Parathyroid adenoma (tissue), 2 donors: ENCODE measurements around the gene SLC5A6.

ENCODE experiments used
- H2AFZ ChIP-seq: fragments of 300-600 bp; sonication (generic); one replicate; pipeline ENCODE4 v1.7.0; 2017; ENCODE audit warnings: antibody characterized with exemption, mild to moderate bottlenecking
- H3K27ac ChIP-seq: fragments of 300-600 bp; sonication (generic); one replicate; pipeline ENCODE4 v1.7.0; 2017
- H3K27me3 ChIP-seq: fragments of 300-600 bp; sonication (generic); one replicate; pipeline ENCODE4 v1.7.0; 2017; ENCODE audit warnings: low read length; ENCODE audit not compliant: control insufficient read depth, insufficient read depth
- H3K36me3 ChIP-seq: fragments of 300-600 bp; sonication (generic); one replicate; pipeline ENCODE4 v1.7.0; 2017; ENCODE audit warnings: low read length; ENCODE audit not compliant: control insufficient read depth, insufficient read depth
- H3K4me1 ChIP-seq: fragments of 300-600 bp; sonication (generic); one replicate; pipeline ENCODE4 v1.7.0; 2017; ENCODE audit warnings: control low read depth
- H3K4me2 ChIP-seq: fragments of 300-600 bp; sonication (generic); one replicate; pipeline ENCODE4 v1.7.0; 2017; ENCODE audit warnings: low read length
- H3K4me3 ChIP-seq: fragments of 300-600 bp; sonication (generic); one replicate; pipeline ENCODE4 v1.7.0; 2017; ENCODE audit warnings: low read depth, low read length
- H3K79me2 ChIP-seq: fragments of 300-600 bp; sonication (generic); one replicate; pipeline ENCODE4 v1.7.0; 2017; ENCODE audit warnings: control low read depth
- H3K9ac ChIP-seq: fragments of 300-600 bp; sonication (generic); one replicate; pipeline ENCODE4 v1.7.0; 2017; ENCODE audit warnings: mild to moderate bottlenecking
- H3K9me3 ChIP-seq: fragments of 300-600 bp; sonication (generic); one replicate; pipeline ENCODE4 v1.7.0; 2017; ENCODE audit warnings: low read length; ENCODE audit not compliant: control insufficient read depth
- CTCF ChIP-seq: fragments of 300-600 bp; sonication (generic); IDR thresholded peaks from one replicate; pipeline ENCODE4 v1.7.0; 2017; ENCODE audit warnings: antibody characterized with exemption, mild to moderate bottlenecking
- donor health status: primary hyperparathyroidism.

The SLC5A6 gene

GRCh38 chr2:27255660-27256059, 43.6 kb upstream of the SLC5A6 start:
- Histone ChIP-seq H3K27ac (no peak overlapping the region), H3K27me3 (no peaks in the 10 kb centered on the region), H3K9ac (no peak overlapping the region), H3K36me3 (no peaks in the 10 kb centered on the region), H3K4me3 (no peak overlapping the region), H2AFZ (no peak overlapping the region), H3K79me2 (no peaks in the 10 kb centered on the region), H3K4me1 (no peaks in the 10 kb centered on the region), H3K9me3 (no peaks in the 10 kb centered on the region), H3K4me2 (no peak overlapping the region)
- TF ChIP-seq CTCF, result no peak

- Histone ChIP-seq H2AFZ (no peak overlapping the region), H3K9me3 (no peaks in the 10 kb centered on the region), H3K27me3 (no peaks in the 10 kb centered on the region), H3K27ac (no peak overlapping the region), H3K4me3 (no peak overlapping the region), H3K4me2 (no peak overlapping the region), H3K79me2 (no peaks in the 10 kb centered on the region), H3K9ac (no peak overlapping the region), H3K36me3 (no peaks in the 10 kb centered on the region), H3K4me1 (no peaks in the 10 kb centered on the region)
- no peak for TF ChIP-seq CTCF
Measured at GRCh38 chr2:27255187-27255586, 43.1 kb upstream of the SLC5A6 start.

- no peaks in the 10 kb centered on the region for H3K9me3 ChIP-seq
- no peak overlapping the region for H3K4me3 ChIP-seq
- H3K4me2 ChIP-seq, result no peak overlapping the region
- H3K4me1 ChIP-seq, result no peaks in the 10 kb centered on the region
- TF ChIP-seq CTCF, result no peak
- no peaks in the 10 kb centered on the region for H3K79me2 ChIP-seq
- H3K27me3 ChIP-seq, result no peaks in the 10 kb centered on the region
- no peak overlapping the region for H3K27ac ChIP-seq
- H2AFZ ChIP-seq, result no peak overlapping the region
- H3K36me3 ChIP-seq, result no peaks in the 10 kb centered on the region
- no peak overlapping the region for H3K9ac ChIP-seq
Measured at GRCh38 chr2:27251766-27252165, 39.7 kb upstream of the SLC5A6 start.

- no peaks in the 10 kb centered on the region for H3K27me3 ChIP-seq
- H2AFZ ChIP-seq, result no peak overlapping the region
- H3K4me1 ChIP-seq, result no peaks in the 10 kb centered on the region
- no peak overlapping the region for H3K4me3 ChIP-seq
- no peak overlapping the region for H3K9ac ChIP-seq
- H3K36me3 ChIP-seq, result no peaks in the 10 kb centered on the region
- H3K4me2 ChIP-seq, result no peak overlapping the region
- no peaks in the 10 kb centered on the region for H3K9me3 ChIP-seq
- no peaks in the 10 kb centered on the region for H3K79me2 ChIP-seq
- TF ChIP-seq CTCF, result no peak
- H3K27ac ChIP-seq, result no peak overlapping the region
Measured at GRCh38 chr2:27250652-27251379, 38.7 kb upstream of the SLC5A6 start.
